ENCODE measurements around the gene PRKAG2.

Gene PRKAG2

GRCh38 chr7:151558575-151558974 lies 318.3 kb downstream of the PRKAG2 start:
- H3K27me3 ChIP-seq (ENCODE audit: control insufficient read depth, insufficient read depth, low read length): no peaks in the 10 kb centered on the region
- H3K27ac ChIP-seq (ENCODE audit: low read depth, low read length): no peak overlapping the region
- no peaks in the 10 kb centered on the region for H3K9me3 ChIP-seq (ENCODE audit: control insufficient read depth, insufficient read depth, low read depth, low read length)
- no peak overlapping the region for H3K9ac ChIP-seq (ENCODE audit: low read length)
- H3K36me3 ChIP-seq (ENCODE audit: control insufficient read depth, insufficient read depth, low read length): peaks cover 15% of the 10 kb centered on the region
- no peak overlapping the region for H3K4me3 ChIP-seq (ENCODE audit: low read depth, low read length)
- H3K4me1 ChIP-seq (ENCODE audit: control insufficient read depth, insufficient read depth, low read length): no peaks in the 10 kb centered on the region

- Histone ChIP-seq H3K9ac (ENCODE audit: low read length) (no peak overlapping the region), H3K27ac (ENCODE audit: low read depth, low read length) (no peak overlapping the region), H3K4me3 (ENCODE audit: low read depth, low read length) (no peak overlapping the region), H3K4me1 (ENCODE audit: control insufficient read depth, insufficient read depth, low read length) (no peaks in the 10 kb centered on the region), H3K27me3 (ENCODE audit: control insufficient read depth, insufficient read depth, low read length) (no peaks in the 10 kb centered on the region), H3K36me3 (ENCODE audit: control insufficient read depth, insufficient read depth, low read length) (peaks cover 11% of the 10 kb centered on the region), H3K9me3 (ENCODE audit: control insufficient read depth, insufficient read depth, low read depth, low read length) (no peaks in the 10 kb centered on the region)
Observed at GRCh38 chr7:151556592-151556991, 320.3 kb downstream of the PRKAG2 start.

- Histone ChIP-seq H3K4me1 (ENCODE audit: control insufficient read depth, insufficient read depth, low read length) (no peaks in the 10 kb centered on the region), H3K9ac (ENCODE audit: low read length) (no peak overlapping the region), H3K27ac (ENCODE audit: low read depth, low read length) (no peak overlapping the region), H3K9me3 (ENCODE audit: control insufficient read depth, insufficient read depth, low read depth, low read length) (peaks cover 5% of the 10 kb centered on the region), H3K4me3 (ENCODE audit: low read depth, low read length) (no peak overlapping the region), H3K27me3 (ENCODE audit: control insufficient read depth, insufficient read depth, low read length) (no peaks in the 10 kb centered on the region), H3K36me3 (ENCODE audit: control insufficient read depth, insufficient read depth, low read length) (no peaks in the 10 kb centered on the region)
Observed at GRCh38 chr7:151553356-151553755, 323.6 kb downstream of the PRKAG2 start.

- Histone ChIP-seq H3K4me3 (ENCODE audit: low read depth, low read length) (no peak overlapping the region), H3K9me3 (ENCODE audit: control insufficient read depth, insufficient read depth, low read depth, low read length) (peaks cover 5% of the 10 kb centered on the region), H3K4me1 (ENCODE audit: control insufficient read depth, insufficient read depth, low read length) (no peaks in the 10 kb centered on the region), H3K27ac (ENCODE audit: low read depth, low read length) (no peak overlapping the region), H3K9ac (ENCODE audit: low read length) (no peak overlapping the region), H3K36me3 (ENCODE audit: control insufficient read depth, insufficient read depth, low read length) (no peaks in the 10 kb centered on the region), H3K27me3 (ENCODE audit: control insufficient read depth, insufficient read depth, low read length) (no peaks in the 10 kb centered on the region)
Observed at GRCh38 chr7:151552352-151553028, 324.4 kb downstream of the PRKAG2 start.

- no peak overlapping the region for H3K4me3 ChIP-seq (ENCODE audit: low read depth, low read length)
- no peak overlapping the region for H3K9ac ChIP-seq (ENCODE audit: low read length)
- H3K27ac ChIP-seq (ENCODE audit: low read depth, low read length): no peak overlapping the region
Observed at GRCh38 chr7:151551820-151552219, 325.1 kb downstream of the PRKAG2 start.

GRCh38 chr7:151550656-151551286 lies 326.1 kb downstream of the PRKAG2 start:
- peaks cover 5% of the 10 kb centered on the region for H3K9me3 ChIP-seq (ENCODE audit: control insufficient read depth, insufficient read depth, low read depth, low read length)
- H3K27me3 ChIP-seq (ENCODE audit: control insufficient read depth, insufficient read depth, low read length): no peaks in the 10 kb centered on the region
- H3K4me3 ChIP-seq (ENCODE audit: low read depth, low read length): no peak overlapping the region
- no peak overlapping the region for H3K9ac ChIP-seq (ENCODE audit: low read length)
- no peaks in the 10 kb centered on the region for H3K4me1 ChIP-seq (ENCODE audit: control insufficient read depth, insufficient read depth, low read length)
- no peak overlapping the region for H3K27ac ChIP-seq (ENCODE audit: low read depth, low read length)
- no peaks in the 10 kb centered on the region for H3K36me3 ChIP-seq (ENCODE audit: control insufficient read depth, insufficient read depth, low read length)

More at GRCh38 chr7:151551820-151552219, 325.1 kb downstream of the PRKAG2 start:
- H3K4me1 ChIP-seq (ENCODE audit: control insufficient read depth, insufficient read depth, low read length): no peaks in the 10 kb centered on the region
- no peaks in the 10 kb centered on the region for H3K27me3 ChIP-seq (ENCODE audit: control insufficient read depth, insufficient read depth, low read length)
- peaks cover 5% of the 10 kb centered on the region for H3K9me3 ChIP-seq (ENCODE audit: control insufficient read depth, insufficient read depth, low read depth, low read length)
- no peaks in the 10 kb centered on the region for H3K36me3 ChIP-seq (ENCODE audit: control insufficient read depth, insufficient read depth, low read length)

GRCh38 chr7:151549644-151550043 lies 327.3 kb downstream of the PRKAG2 start:
- Histone ChIP-seq H3K4me3 (ENCODE audit: low read depth, low read length) (no peak overlapping the region), H3K4me1 (ENCODE audit: control insufficient read depth, insufficient read depth, low read length) (no peaks in the 10 kb centered on the region), H3K9me3 (ENCODE audit: control insufficient read depth, insufficient read depth, low read depth, low read length) (peaks cover 5% of the 10 kb centered on the region), H3K27me3 (ENCODE audit: control insufficient read depth, insufficient read depth, low read length) (no peaks in the 10 kb centered on the region), H3K9ac (ENCODE audit: low read length) (no peak overlapping the region), H3K36me3 (ENCODE audit: control insufficient read depth, insufficient read depth, low read length) (no peaks in the 10 kb centered on the region), H3K27ac (ENCODE audit: low read depth, low read length) (no peak overlapping the region)

GRCh38 chr7:151549083-151549482 lies 327.8 kb downstream of the PRKAG2 start:
- Histone ChIP-seq H3K4me3 (ENCODE audit: low read depth, low read length) (no peak overlapping the region), H3K27me3 (ENCODE audit: control insufficient read depth, insufficient read depth, low read length) (no peaks in the 10 kb centered on the region), H3K27ac (ENCODE audit: low read depth, low read length) (no peak overlapping the region), H3K9me3 (ENCODE audit: control insufficient read depth, insufficient read depth, low read depth, low read length) (peaks cover 5% of the 10 kb centered on the region), H3K9ac (ENCODE audit: low read length) (no peak overlapping the region), H3K36me3 (ENCODE audit: control insufficient read depth, insufficient read depth, low read length) (no peaks in the 10 kb centered on the region), H3K4me1 (ENCODE audit: control insufficient read depth, insufficient read depth, low read length) (no peaks in the 10 kb centered on the region)

GRCh38 chr7:151544183-151544582 lies 332.7 kb downstream of the PRKAG2 start:
- Histone ChIP-seq H3K36me3 (ENCODE audit: control insufficient read depth, insufficient read depth, low read length) (no peaks in the 10 kb centered on the region), H3K27me3 (ENCODE audit: control insufficient read depth, insufficient read depth, low read length) (no peaks in the 10 kb centered on the region)

GRCh38 chr7:151542606-151543130 lies 334.2 kb downstream of the PRKAG2 start:
- H3K27me3 ChIP-seq (ENCODE audit: control insufficient read depth, insufficient read depth, low read length): no peaks in the 10 kb centered on the region
- no peaks in the 10 kb centered on the region for H3K36me3 ChIP-seq (ENCODE audit: control insufficient read depth, insufficient read depth, low read length)

More at GRCh38 chr7:151544183-151544582, 332.7 kb downstream of the PRKAG2 start:
- no peak overlapping the region for H3K4me3 ChIP-seq (ENCODE audit: low read depth, low read length)
- no peaks in the 10 kb centered on the region for H3K9me3 ChIP-seq (ENCODE audit: control insufficient read depth, insufficient read depth, low read depth, low read length)
- H3K27ac ChIP-seq (ENCODE audit: low read depth, low read length): no peak overlapping the region
- no peak overlapping the region for H3K9ac ChIP-seq (ENCODE audit: low read length)
- peaks cover 2% of the 10 kb centered on the region; the same call in 1 of the 2 replicates for H3K4me1 ChIP-seq (ENCODE audit: control insufficient read depth, insufficient read depth, low read length)

GRCh38 chr7:151541709-151542499 lies 335.0 kb downstream of the PRKAG2 start:
- Histone ChIP-seq H3K9me3 (ENCODE audit: control insufficient read depth, insufficient read depth, low read depth, low read length) (no peaks in the 10 kb centered on the region), H3K27me3 (ENCODE audit: control insufficient read depth, insufficient read depth, low read length) (no peaks in the 10 kb centered on the region), H3K36me3 (ENCODE audit: control insufficient read depth, insufficient read depth, low read length) (no peaks in the 10 kb centered on the region), H3K4me1 (ENCODE audit: control insufficient read depth, insufficient read depth, low read length) (peaks cover 7% of the 10 kb centered on the region), H3K9ac (ENCODE audit: low read length) (no peak overlapping the region), H3K27ac (ENCODE audit: low read depth, low read length) (no peak overlapping the region), H3K4me3 (ENCODE audit: low read depth, low read length) (no peak overlapping the region)

More at GRCh38 chr7:151542606-151543130, 334.2 kb downstream of the PRKAG2 start:
- H3K4me3 ChIP-seq (ENCODE audit: low read depth, low read length): no peak overlapping the region
- no peak overlapping the region for H3K9ac ChIP-seq (ENCODE audit: low read length)
- no peaks in the 10 kb centered on the region for H3K9me3 ChIP-seq (ENCODE audit: control insufficient read depth, insufficient read depth, low read depth, low read length)
- no peak overlapping the region for H3K27ac ChIP-seq (ENCODE audit: low read depth, low read length)
- H3K4me1 ChIP-seq (ENCODE audit: control insufficient read depth, insufficient read depth, low read length): peaks cover 7% of the 10 kb centered on the region
